ENCODE results near the gene TEX264. TPM values are rescaled to one million over a fixed set of nuclear protein-coding genes. Genes with fewer than 3 reads are reported as not detected.

The TEX264 gene
- total RNA-seq, 2 experiments from 2014 or later: 45.6 to 50.3 TPM

- H3K4me1 ChIP-seq (ENCODE audit: insufficient read depth, low read length, poor library complexity, severe bottlenecking): no peaks in the 10 kb centered on the region
- no peak overlapping the region for H2AFZ ChIP-seq (ENCODE audit: low read length)
- CTCF ChIA-PET (ENCODE audit: unreplicated experiment): interaction anchor here (0.6 kb wide), 1 partner anchor 93 kb away, joined by 4 read pairs; no protein-coding TSS in a partner anchor
- no peak overlapping the region for H3K27ac ChIP-seq (ENCODE audit: low read depth, low read length, poor library complexity, severe bottlenecking)
- intact Hi-C loops (cut with micrococcal nuclease; ENCODE audit: unreplicated experiment): no loop called here
- no TSS peak for BruUV-seq (replicated peaks)
- DNase-seq (ENCODE audit: low spot score): no peak
- no peak overlapping the region for H3K4me2 ChIP-seq (ENCODE audit: low read length)
- POLR2A ChIA-PET: interaction anchor here (0.7 kb wide), 2 partner anchors 24 to 84 kb away, joined by 3 to 8 read pairs; no protein-coding TSS in a partner anchor
- H3K9me3 ChIP-seq (ENCODE audit: low read length): no peaks in the 10 kb centered on the region
- no peaks in the 10 kb centered on the region for H4K20me1 ChIP-seq (ENCODE audit: insufficient read depth, low read length)
- no peaks in the 10 kb centered on the region for H3K9me2 ChIP-seq (ENCODE audit: insufficient read depth, low read length)
- no peaks in the 10 kb centered on the region for H3K79me2 ChIP-seq (ENCODE audit: insufficient read depth, low read depth, low read length)
- H3K4me3 ChIP-seq (ENCODE audit: low read depth, low read length, poor library complexity, severe bottlenecking): no peak overlapping the region
- TF ChIP-seq EZH2phosphoT487 (IDR thresholded peaks at IDR 0.05; ENCODE audit: borderline replicate concordance, low read depth, low read length) (no peak), CTCF (conservative IDR thresholded peaks at IDR 0.05; ENCODE audit: low read length) (no peak)
- no peaks in the 10 kb centered on the region for H3K36me3 ChIP-seq (ENCODE audit: insufficient read depth, low read length)
Observed at GRCh38 chr3:51734572-51734907, 63.5 kb downstream of the TEX264 start.

DNA sequence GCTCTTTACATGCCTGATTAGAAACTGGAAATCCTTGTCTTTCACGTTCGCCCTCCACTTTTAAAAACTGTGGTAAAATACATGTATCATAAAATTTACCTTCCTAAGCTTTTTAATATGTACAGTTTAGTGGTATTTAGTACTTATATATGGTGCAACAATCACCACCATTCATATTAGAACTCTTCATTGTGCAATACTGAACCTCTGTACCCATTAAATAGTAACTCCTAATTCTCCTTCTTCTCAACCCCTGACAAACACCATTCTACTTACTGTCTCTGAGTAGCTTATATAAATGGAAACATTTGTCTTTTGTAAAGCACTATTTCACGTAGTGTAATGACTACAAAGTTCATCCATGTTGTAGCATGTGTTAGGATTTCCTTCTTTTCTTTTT, 64.0 kb downstream of the TEX264 start:
- TF ChIP-seq EZH2phosphoT487 (IDR thresholded peaks at IDR 0.05; ENCODE audit: borderline replicate concordance, low read depth, low read length) (no peak), CTCF (conservative IDR thresholded peaks at IDR 0.05; ENCODE audit: low read length) (no peak)
- BruUV-seq (replicated peaks): no TSS peak
- POLR2A ChIA-PET: interaction anchor here (0.7 kb wide), 2 partner anchors 25 to 85 kb away, joined by 3 to 8 read pairs; no protein-coding TSS in a partner anchor
- intact Hi-C loops (cut with micrococcal nuclease; ENCODE audit: unreplicated experiment): no loop called here
- Histone ChIP-seq H3K4me2 (ENCODE audit: low read length) (no peak overlapping the region), H3K27ac (ENCODE audit: low read depth, low read length, poor library complexity, severe bottlenecking) (no peak overlapping the region), H4K20me1 (ENCODE audit: insufficient read depth, low read length) (no peaks in the 10 kb centered on the region), H3K79me2 (ENCODE audit: insufficient read depth, low read depth, low read length) (no peaks in the 10 kb centered on the region), H3K9me3 (ENCODE audit: low read length) (no peaks in the 10 kb centered on the region), H2AFZ (ENCODE audit: low read length) (no peak overlapping the region), H3K9me2 (ENCODE audit: insufficient read depth, low read length) (no peaks in the 10 kb centered on the region), H3K4me1 (ENCODE audit: insufficient read depth, low read length, poor library complexity, severe bottlenecking) (no peaks in the 10 kb centered on the region), H3K4me3 (ENCODE audit: low read depth, low read length, poor library complexity, severe bottlenecking) (no peak overlapping the region), H3K36me3 (ENCODE audit: insufficient read depth, low read length) (no peaks in the 10 kb centered on the region)
- CTCF ChIA-PET (ENCODE audit: unreplicated experiment): interaction anchor here (0.6 kb wide), 1 partner anchor 94 kb away, joined by 4 read pairs; no protein-coding TSS in a partner anchor
- no peak for DNase-seq (ENCODE audit: low spot score)

DNA sequence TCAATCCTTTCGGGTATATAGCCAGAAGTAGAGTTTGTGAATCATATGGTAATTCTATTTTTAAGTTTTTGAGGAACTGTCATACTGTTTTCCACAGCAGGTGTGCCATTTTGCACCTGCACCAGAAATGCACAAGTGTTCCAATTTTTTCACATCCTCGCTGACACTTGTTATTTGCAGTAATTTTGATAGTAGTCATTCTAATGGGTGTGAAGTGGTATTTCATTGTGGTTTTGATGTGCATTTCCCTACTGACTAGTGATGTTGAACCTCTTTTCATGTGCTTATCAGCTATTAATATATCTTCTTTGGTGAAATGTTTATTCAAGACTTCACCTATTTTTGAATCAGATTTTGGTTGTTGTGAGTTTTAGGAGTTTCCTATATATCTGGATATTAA, 64.9 kb downstream of the TEX264 start:
- no peak for DNase-seq (ENCODE audit: low spot score)
- Histone ChIP-seq H3K9me2 (ENCODE audit: insufficient read depth, low read length) (no peaks in the 10 kb centered on the region), H2AFZ (ENCODE audit: low read length) (no peak overlapping the region), H3K9me3 (ENCODE audit: low read length) (no peaks in the 10 kb centered on the region), H3K79me2 (ENCODE audit: insufficient read depth, low read depth, low read length) (no peaks in the 10 kb centered on the region), H3K4me1 (ENCODE audit: insufficient read depth, low read length, poor library complexity, severe bottlenecking) (no peaks in the 10 kb centered on the region), H3K4me3 (ENCODE audit: low read depth, low read length, poor library complexity, severe bottlenecking) (no peak overlapping the region), H4K20me1 (ENCODE audit: insufficient read depth, low read length) (no peaks in the 10 kb centered on the region), H3K4me2 (ENCODE audit: low read length) (no peak overlapping the region), H3K27ac (ENCODE audit: low read depth, low read length, poor library complexity, severe bottlenecking) (no peak overlapping the region), H3K36me3 (ENCODE audit: insufficient read depth, low read length) (no peaks in the 10 kb centered on the region)
- POLR2A ChIA-PET: interaction anchor here (0.7 kb wide), 1 partner anchor 8 kb away, joined by 3 read pairs; no protein-coding TSS in a partner anchor
- no peak for TF ChIP-seq CTCF (conservative IDR thresholded peaks at IDR 0.05; ENCODE audit: low read length)
- TF ChIP-seq EZH2phosphoT487 (IDR thresholded peaks at IDR 0.05; ENCODE audit: borderline replicate concordance, low read depth, low read length): no peak
- CTCF ChIA-PET (ENCODE audit: unreplicated experiment): no interaction called here
- no TSS peak for BruUV-seq (replicated peaks)
- intact Hi-C loops (cut with micrococcal nuclease; ENCODE audit: unreplicated experiment): no loop called here
